AG04450 (cell line): ENCODE results near the gene CDH10. TPM values are rescaled to one million over a fixed set of nuclear protein-coding genes. Genes with fewer than 3 reads are reported as not detected.

ENCODE experiments used
- CTCF ChIA-PET: fragments of 300-600, 350-600 bp; formaldehyde crosslinking; extraction: SDS; loops from one replicate; lab custom pipeline; 2022; ENCODE audit warnings: antibody characterized with exemption, inconsistent platforms; lab: Charles Lee
- POLR2A ChIA-PET: fragments of 350-600 bp; formaldehyde crosslinking; extraction: SDS; loops from one replicate; lab custom pipeline; 2021; ENCODE audit warnings: antibody characterized with exemption, inconsistent platforms; lab: Yijun Ruan, JAX
- DNase-seq: peaks from one replicate; pipeline ENCODE4 v3.0.0-alpha.2; 2011; ENCODE audit warnings: low read depth, low spot score
- H3K27ac ChIP-seq: one replicate; pipeline ENCODE4 v1.5.1; 2012; ENCODE audit warnings: low read depth, low read length, control low read depth
- H3K27me3 ChIP-seq: one replicate; pipeline ENCODE4 v1.6.0; 2012; ENCODE audit warnings: low read length; ENCODE audit not compliant: control insufficient read depth, insufficient read depth
- H3K4me3 ChIP-seq: 2 replicates; pipeline ENCODE4 v1.5.1; 2011; ENCODE audit warnings: mild to moderate bottlenecking, low read depth, low read length, control low read depth
- H3K9me3 ChIP-seq: 2 replicates; pipeline ENCODE4 v1.5.1; 2012; ENCODE audit warnings: low read length; ENCODE audit not compliant: control insufficient read depth, insufficient read depth
- CTCF ChIP-seq: IDR thresholded peaks from 2 replicates; pipeline ENCODE4 v1.5.1; 2011; ENCODE audit warnings: low read depth, low read length, control low read depth, inconsistent platforms
- polyA plus RNA-seq: library from polyadenylated mRNA; depleted of rRNA; stranded (reverse); fragments of >200 nt; gene quantifications from 2 replicates; pipeline ENCODE4 v1.2.3, GENCODE V29; 2011

CDH10 gene
- polyA plus RNA-seq, 1 experiment, result not detected

GRCh38 chr5:24642022-24642421 is 2.8 kb downstream of the CDH10 start:
- ChIA-PET CTCF (no interaction called here), POLR2A (no interaction called here)
- no peak for TF ChIP-seq CTCF
- H3K4me3 ChIP-seq, result no peak overlapping the region
- no peak for DNase-seq
- H3K9me3 ChIP-seq, result peaks cover 3% of the 10 kb centered on the region; the same call in 1 of the 2 replicates
- H3K27ac ChIP-seq, result no peak overlapping the region
- no peaks in the 10 kb centered on the region for H3K27me3 ChIP-seq

GRCh38 chr5:24635209-24635608 is 9.6 kb downstream of the CDH10 start:
- TF ChIP-seq CTCF, result no peak
- ChIA-PET CTCF (interaction anchor here (0.7 kb wide), 1 partner anchor 975 kb away, joined by 4 read pairs; no protein-coding TSS in a partner anchor), POLR2A (no interaction called here)
- H3K27me3 ChIP-seq, result no peaks in the 10 kb centered on the region
- no peak overlapping the region for H3K27ac ChIP-seq
- no peaks in the 10 kb centered on the region for H3K9me3 ChIP-seq
- H3K4me3 ChIP-seq, result no peak overlapping the region
- no peak for DNase-seq

GRCh38 chr5:24633715-24634325 is 11.0 kb downstream of the CDH10 start:
- no peak overlapping the region for H3K4me3 ChIP-seq
- CTCF ChIA-PET, result no interaction called here
- DNase-seq, result no peak

GRCh38 chr5:24632353-24632752 is 12.4 kb downstream of the CDH10 start:
- POLR2A ChIA-PET, result no interaction called here
- no peak overlapping the region for H3K4me3 ChIP-seq
- no peak for TF ChIP-seq CTCF
- DNase-seq, result no peak
- no peak overlapping the region for H3K27ac ChIP-seq
- no peaks in the 10 kb centered on the region for H3K9me3 ChIP-seq
- CTCF ChIA-PET, result no interaction called here
- H3K27me3 ChIP-seq, result no peaks in the 10 kb centered on the region

More at GRCh38 chr5:24633715-24634325, 11.0 kb downstream of the CDH10 start:
- Histone ChIP-seq H3K27me3 (no peaks in the 10 kb centered on the region), H3K9me3 (no peaks in the 10 kb centered on the region), H3K27ac (no peak overlapping the region)
- POLR2A ChIA-PET, result no interaction called here
- TF ChIP-seq CTCF, result peak; percentile 59

GRCh38 chr5:24630918-24631317 is 13.9 kb downstream of the CDH10 start:
- no peak for TF ChIP-seq CTCF
- no peak overlapping the region for H3K27ac ChIP-seq
- H3K4me3 ChIP-seq, result no peak overlapping the region
- ChIA-PET POLR2A (no interaction called here), CTCF (no interaction called here)
- DNase-seq, result no peak
- no peaks in the 10 kb centered on the region for H3K9me3 ChIP-seq
- H3K27me3 ChIP-seq, result no peaks in the 10 kb centered on the region
